GM18951 (cell line): ENCODE results near the gene ZNF701.
"Not testable (repeated sequence)": the region's sequence is repeated elsewhere in the genome, so short reads cannot be mapped to it uniquely, and the experiment has no call there.

Source experiments
- POLR2A ChIP-seq: IDR thresholded peaks from 4 replicates; pipeline ENCODE4 v1.6.1; 2011; ENCODE audit warnings: mild to moderate bottlenecking; ENCODE audit not compliant: insufficient read length, insufficient read depth; ENCODE audit errors: extremely low read depth
- in situ Hi-C: fragments of 300-500 bp; cut with MboI; formaldehyde crosslinking; loops from one replicate; pipeline ENCODE4 v1.12.0; 2022; ENCODE audit warnings: low sequenced_read_pairs, mixed read lengths, inconsistent platforms; ENCODE audit not compliant: unreplicated experiment

The ZNF701 gene

GRCh38 chr19:52542984-52543664, 27.0 kb upstream of the ZNF701 start:
- TF ChIP-seq POLR2A, result no peak
- in situ Hi-C loops, result no loop called here

- no peak for TF ChIP-seq POLR2A
- in situ Hi-C loops, result no loop called here
These were observed 15.7 kb upstream of the ZNF701 start for GRCh38 chr19:52554216-52554971.

- in situ Hi-C loops, result no loop called here
- no peak for TF ChIP-seq POLR2A
These were observed 12.7 kb upstream of the ZNF701 start for GRCh38 chr19:52557231-52557995.

GRCh38 chr19:52558732-52559445, 11.2 kb upstream of the ZNF701 start:
- in situ Hi-C loops, result not testable (repeated sequence)

- in situ Hi-C loops, result not testable (repeated sequence)
These were observed 8.5 kb upstream of the ZNF701 start for GRCh38 chr19:52561611-52562010.

GRCh38 chr19:52566121-52566520, 4.0 kb upstream of the ZNF701 start:
- TF ChIP-seq POLR2A, result no peak
- in situ Hi-C loops, result no loop called here

- TF ChIP-seq POLR2A, result no peak
- in situ Hi-C loops, result no loop called here
These were observed 3.5 kb upstream of the ZNF701 start for GRCh38 chr19:52566588-52566987.

GRCh38 chr19:52567921-52568320, 2.2 kb upstream of the ZNF701 start:
- TF ChIP-seq POLR2A, result no peak
- in situ Hi-C loops, result no loop called here

GRCh38 chr19:52569638-52569999, 468 bp upstream of the ZNF701 start:
- in situ Hi-C loops, result not testable (repeated sequence)

- no peak for TF ChIP-seq POLR2A
- in situ Hi-C loops, result no loop called here
These were observed 14.8 kb downstream of the ZNF701 start for GRCh38 chr19:52584736-52585440.

GRCh38 chr19:52585604-52586003, 15.5 kb downstream of the ZNF701 start:
- TF ChIP-seq POLR2A, result no peak
- in situ Hi-C loops, result no loop called here

- no peak for TF ChIP-seq POLR2A
- in situ Hi-C loops, result no loop called here
These were observed 20.6 kb downstream of the ZNF701 start for GRCh38 chr19:52590728-52591127.

- in situ Hi-C loops, result no loop called here
- TF ChIP-seq POLR2A, result no peak
These were observed 22.2 kb downstream of the ZNF701 start for GRCh38 chr19:52592301-52592700.

GRCh38 chr19:52593441-52593840, 23.4 kb downstream of the ZNF701 start:
- in situ Hi-C loops, result not testable (repeated sequence)
